ENCODE results near the gene RAVER2.

Gene RAVER2

DNA sequence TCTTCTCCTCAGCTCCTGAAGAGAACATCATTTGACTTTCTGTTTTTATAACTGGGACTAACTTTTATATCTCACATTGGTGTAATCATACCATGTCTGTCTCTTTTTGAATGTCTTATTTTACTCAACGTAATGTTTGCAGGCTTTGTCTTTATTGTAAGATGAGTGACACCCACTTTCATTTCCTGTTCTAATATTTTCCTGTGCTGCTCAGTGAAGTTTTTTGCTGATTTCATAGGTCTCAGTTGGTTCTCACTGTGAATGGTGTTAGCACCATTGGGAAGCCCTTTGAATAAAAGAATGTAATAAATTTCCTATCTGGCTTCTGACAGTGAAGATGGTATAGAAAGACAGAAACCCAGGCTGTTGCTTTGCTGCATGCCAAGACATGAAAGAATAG lies 84.0 kb downstream of the RAVER2 start:
- no peaks in the 10 kb centered on the region for H3K4me1 ChIP-seq (ENCODE audit: control insufficient read depth, insufficient read depth, low read length)
- H3K4me3 ChIP-seq (ENCODE audit: low read length) = no peak overlapping the region
- H3K27ac ChIP-seq (ENCODE audit: low read depth, low read length) = no peak overlapping the region
- no peaks in the 10 kb centered on the region for H3K27me3 ChIP-seq (ENCODE audit: control insufficient read depth, insufficient read depth, low read length)
- H3K36me3 ChIP-seq (ENCODE audit: control insufficient read depth, insufficient read depth, low read length) = peaks cover 8% of the 10 kb centered on the region
- H3K9ac ChIP-seq (ENCODE audit: low read length) = no peak overlapping the region

GRCh38 chr1:64829411-64830029 lies 84.6 kb downstream of the RAVER2 start:
- no peak overlapping the region for H3K4me3 ChIP-seq (ENCODE audit: low read length)
- H3K27me3 ChIP-seq (ENCODE audit: control insufficient read depth, insufficient read depth, low read length) = no peaks in the 10 kb centered on the region
- no peaks in the 10 kb centered on the region for H3K4me1 ChIP-seq (ENCODE audit: control insufficient read depth, insufficient read depth, low read length)
- H3K27ac ChIP-seq (ENCODE audit: low read depth, low read length) = no peak overlapping the region
- peaks cover 8% of the 10 kb centered on the region for H3K36me3 ChIP-seq (ENCODE audit: control insufficient read depth, insufficient read depth, low read length)
- no peak overlapping the region for H3K9ac ChIP-seq (ENCODE audit: low read length)

- Histone ChIP-seq H3K36me3 (ENCODE audit: control insufficient read depth, insufficient read depth, low read length) (peaks cover 10% of the 10 kb centered on the region), H3K27me3 (ENCODE audit: control insufficient read depth, insufficient read depth, low read length) (no peaks in the 10 kb centered on the region), H3K9ac (ENCODE audit: low read length) (no peak overlapping the region), H3K27ac (ENCODE audit: low read depth, low read length) (no peak overlapping the region), H3K4me3 (ENCODE audit: low read length) (no peak overlapping the region), H3K4me1 (ENCODE audit: control insufficient read depth, insufficient read depth, low read length) (no peaks in the 10 kb centered on the region)
Measured at GRCh38 chr1:64830030-64830651, 85.3 kb downstream of the RAVER2 start.

DNA sequence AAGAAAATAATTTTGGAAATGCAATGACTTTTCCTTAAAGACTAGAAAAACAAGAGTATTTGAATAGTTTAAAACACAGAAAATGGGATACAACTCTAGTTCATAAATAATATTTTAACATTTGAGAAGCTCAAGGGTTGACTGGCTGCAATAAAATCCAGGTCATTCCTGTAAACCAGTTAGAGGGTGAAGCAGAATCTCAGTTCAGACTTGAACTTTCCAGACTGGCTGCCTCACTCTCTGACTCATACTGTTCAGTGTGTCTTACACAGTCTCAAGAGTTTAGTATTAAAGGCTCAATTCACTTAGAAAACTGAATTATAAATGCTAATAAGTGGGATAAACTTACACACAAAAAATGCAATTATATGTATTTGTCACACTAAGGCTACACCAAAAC lies 89.9 kb downstream of the RAVER2 start:
- Histone ChIP-seq H3K9ac (ENCODE audit: low read length) (no peak overlapping the region), H3K27ac (ENCODE audit: low read depth, low read length) (no peak overlapping the region), H3K4me3 (ENCODE audit: low read length) (no peak overlapping the region), H3K27me3 (ENCODE audit: control insufficient read depth, insufficient read depth, low read length) (no peaks in the 10 kb centered on the region), H3K36me3 (ENCODE audit: control insufficient read depth, insufficient read depth, low read length) (peaks cover 37% of the 10 kb centered on the region), H3K4me1 (ENCODE audit: control insufficient read depth, insufficient read depth, low read length) (no peaks in the 10 kb centered on the region)

DNA sequence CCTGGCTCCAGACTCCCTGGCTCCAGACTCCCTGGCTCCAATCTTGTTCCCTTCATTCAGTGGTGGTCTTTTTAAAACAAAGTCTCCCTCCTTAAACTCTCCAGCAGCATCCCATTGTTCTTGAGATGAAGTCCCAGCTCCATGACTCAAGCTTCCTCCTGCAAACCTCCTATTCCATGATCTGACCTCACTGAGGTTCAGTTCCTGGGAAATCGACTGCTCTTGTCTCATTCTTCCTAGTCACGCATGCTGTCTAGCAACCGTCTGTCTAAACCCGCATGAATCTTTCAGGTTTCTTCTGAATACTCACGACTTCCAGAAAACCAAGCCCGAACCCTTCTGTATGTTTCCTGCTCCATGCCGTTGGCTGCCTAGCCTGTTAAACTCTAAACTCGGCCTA lies 91.9 kb downstream of the RAVER2 start:
- H3K4me3 ChIP-seq (ENCODE audit: low read length) = no peak overlapping the region
- H3K27ac ChIP-seq (ENCODE audit: low read depth, low read length) = no peak overlapping the region
- H3K27me3 ChIP-seq (ENCODE audit: control insufficient read depth, insufficient read depth, low read length) = no peaks in the 10 kb centered on the region
- H3K36me3 ChIP-seq (ENCODE audit: control insufficient read depth, insufficient read depth, low read length) = peaks cover 51% of the 10 kb centered on the region
- no peaks in the 10 kb centered on the region for H3K4me1 ChIP-seq (ENCODE audit: control insufficient read depth, insufficient read depth, low read length)
- H3K9ac ChIP-seq (ENCODE audit: low read length) = no peak overlapping the region

GRCh38 chr1:64838486-64838885 lies 93.6 kb downstream of the RAVER2 start:
- no peak overlapping the region for H3K9ac ChIP-seq (ENCODE audit: low read length)
- H3K4me3 ChIP-seq (ENCODE audit: low read length) = no peak overlapping the region
- no peak overlapping the region for H3K27ac ChIP-seq (ENCODE audit: low read depth, low read length)
- H3K27me3 ChIP-seq (ENCODE audit: control insufficient read depth, insufficient read depth, low read length) = no peaks in the 10 kb centered on the region
- H3K36me3 ChIP-seq (ENCODE audit: control insufficient read depth, insufficient read depth, low read length) = peaks cover 48% of the 10 kb centered on the region
- H3K4me1 ChIP-seq (ENCODE audit: control insufficient read depth, insufficient read depth, low read length) = no peaks in the 10 kb centered on the region

DNA sequence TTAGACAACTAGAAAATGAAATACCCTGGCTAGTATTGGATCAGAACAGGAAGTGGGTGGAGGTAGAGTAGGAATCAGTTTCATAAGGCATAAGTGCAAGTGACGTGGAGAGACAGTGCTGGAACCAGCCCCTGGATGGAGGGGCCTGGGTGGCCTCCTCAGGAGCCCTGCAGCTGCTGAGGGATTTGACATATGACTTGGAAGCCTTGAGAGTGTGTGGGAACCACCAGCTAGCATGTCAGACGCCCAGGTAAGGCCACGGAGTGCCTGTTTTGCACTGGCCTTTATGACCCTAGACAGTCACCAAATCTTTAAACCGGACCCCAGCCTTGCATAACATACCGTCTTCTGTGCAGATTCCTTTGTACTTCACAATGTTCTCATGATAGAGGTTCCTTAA lies 94.4 kb downstream of the RAVER2 start:
- H3K4me1 ChIP-seq (ENCODE audit: control insufficient read depth, insufficient read depth, low read length) = no peaks in the 10 kb centered on the region
- no peak overlapping the region for H3K27ac ChIP-seq (ENCODE audit: low read depth, low read length)
- H3K36me3 ChIP-seq (ENCODE audit: control insufficient read depth, insufficient read depth, low read length) = peaks cover 50% of the 10 kb centered on the region
- no peaks in the 10 kb centered on the region for H3K27me3 ChIP-seq (ENCODE audit: control insufficient read depth, insufficient read depth, low read length)
- no peak overlapping the region for H3K9ac ChIP-seq (ENCODE audit: low read length)
- H3K4me3 ChIP-seq (ENCODE audit: low read length) = no peak overlapping the region

- no peaks in the 10 kb centered on the region for H3K27me3 ChIP-seq (ENCODE audit: control insufficient read depth, insufficient read depth, low read length)
- H3K27ac ChIP-seq (ENCODE audit: low read depth, low read length) = no peak overlapping the region
- H3K36me3 ChIP-seq (ENCODE audit: control insufficient read depth, insufficient read depth, low read length) = peaks cover 53% of the 10 kb centered on the region
- no peak overlapping the region for H3K9ac ChIP-seq (ENCODE audit: low read length)
- no peaks in the 10 kb centered on the region for H3K4me1 ChIP-seq (ENCODE audit: control insufficient read depth, insufficient read depth, low read length)
- no peak overlapping the region for H3K4me3 ChIP-seq (ENCODE audit: low read length)
Measured at GRCh38 chr1:64839732-64840405, 95.0 kb downstream of the RAVER2 start.

DNA sequence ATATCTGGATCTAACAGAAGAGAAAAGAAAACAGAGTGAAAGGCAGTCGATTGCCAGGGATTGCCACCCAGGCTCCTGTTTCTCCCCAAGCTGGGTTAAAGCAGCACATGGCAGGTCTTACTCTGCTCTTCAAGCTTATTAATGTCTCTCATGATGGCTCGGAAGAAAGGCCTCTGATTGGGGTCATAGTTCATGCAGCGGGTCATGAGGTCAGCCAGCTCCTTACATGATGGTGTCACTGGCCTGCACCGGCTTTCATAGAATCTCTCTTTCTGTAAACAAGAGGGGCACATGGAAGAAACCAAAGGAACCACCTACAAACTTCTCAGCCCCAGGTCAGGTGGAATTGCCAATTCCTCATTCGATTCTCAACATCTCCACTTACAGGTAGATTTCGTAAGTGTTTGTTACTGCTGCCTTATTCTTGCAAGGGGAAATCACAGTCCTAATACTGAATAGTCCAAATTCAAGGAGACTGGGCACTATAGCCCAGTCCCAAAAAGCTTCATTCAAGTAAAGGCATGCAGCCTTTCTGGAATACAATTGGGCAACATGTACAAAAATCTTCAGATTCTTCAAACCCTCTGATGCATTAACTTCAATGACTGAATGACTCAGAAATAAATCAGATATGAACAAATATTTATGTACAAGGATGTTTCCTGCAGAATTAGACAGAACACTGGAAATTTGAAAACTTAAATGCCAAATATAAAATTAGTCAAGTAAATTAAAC lies 96.6 kb downstream of the RAVER2 start:
- no peaks in the 10 kb centered on the region for H3K27me3 ChIP-seq (ENCODE audit: control insufficient read depth, insufficient read depth, low read length)
- no peaks in the 10 kb centered on the region for H3K4me1 ChIP-seq (ENCODE audit: control insufficient read depth, insufficient read depth, low read length)
- H3K27ac ChIP-seq (ENCODE audit: low read depth, low read length) = no peak overlapping the region
- peaks cover 61% of the 10 kb centered on the region for H3K36me3 ChIP-seq (ENCODE audit: control insufficient read depth, insufficient read depth, low read length)
- no peak overlapping the region for H3K9ac ChIP-seq (ENCODE audit: low read length)
- no peak overlapping the region for H3K4me3 ChIP-seq (ENCODE audit: low read length)

DNA sequence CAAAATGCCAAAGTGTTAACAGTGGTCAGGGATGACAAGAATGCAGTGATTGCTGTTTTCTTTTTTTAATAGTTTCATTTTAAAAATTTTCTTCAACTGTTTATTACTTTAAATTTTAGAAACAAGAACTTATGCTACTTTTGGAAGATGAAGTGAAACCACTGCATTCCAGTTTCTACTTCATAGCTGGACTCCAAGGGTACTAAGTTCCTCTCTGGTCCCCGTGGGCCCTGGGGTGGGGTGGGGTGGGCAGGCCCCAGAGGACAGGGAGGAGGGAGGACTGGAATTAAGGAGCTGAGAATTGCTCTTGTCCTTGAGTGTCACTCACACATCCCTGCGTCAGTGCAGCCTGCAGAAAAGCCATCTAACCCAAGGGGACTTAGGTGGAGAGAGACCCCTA lies 97.3 kb downstream of the RAVER2 start:
- H3K9ac ChIP-seq (ENCODE audit: low read length) = no peak overlapping the region
- no peak overlapping the region for H3K4me3 ChIP-seq (ENCODE audit: low read length)
- no peaks in the 10 kb centered on the region for H3K4me1 ChIP-seq (ENCODE audit: control insufficient read depth, insufficient read depth, low read length)
- no peaks in the 10 kb centered on the region for H3K27me3 ChIP-seq (ENCODE audit: control insufficient read depth, insufficient read depth, low read length)
- H3K36me3 ChIP-seq (ENCODE audit: control insufficient read depth, insufficient read depth, low read length) = peaks cover 56% of the 10 kb centered on the region
- no peak overlapping the region for H3K27ac ChIP-seq (ENCODE audit: low read depth, low read length)

DNA sequence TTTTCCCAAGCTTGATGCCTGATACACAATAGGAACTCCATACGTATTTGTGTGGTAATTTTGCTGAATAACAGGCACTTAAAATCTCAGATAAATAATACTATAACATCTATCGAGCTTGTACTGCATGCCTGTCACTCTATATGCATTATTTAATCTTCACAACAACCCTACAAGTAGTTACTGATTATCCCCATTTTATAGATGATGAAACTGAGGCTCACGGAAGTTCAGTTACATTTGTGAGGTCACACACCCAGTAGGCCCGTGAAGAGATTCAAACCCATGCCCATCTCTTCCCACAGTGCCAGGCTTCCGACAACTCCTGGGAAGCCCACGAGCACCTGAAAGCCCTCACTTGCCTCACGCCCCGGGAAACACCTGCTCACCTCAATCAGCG lies 98.8 kb downstream of the RAVER2 start:
- H3K4me3 ChIP-seq (ENCODE audit: low read length) = no peak overlapping the region
- no peaks in the 10 kb centered on the region for H3K27me3 ChIP-seq (ENCODE audit: control insufficient read depth, insufficient read depth, low read length)
- H3K27ac ChIP-seq (ENCODE audit: low read depth, low read length) = no peak overlapping the region
- H3K4me1 ChIP-seq (ENCODE audit: control insufficient read depth, insufficient read depth, low read length) = no peaks in the 10 kb centered on the region
- no peak overlapping the region for H3K9ac ChIP-seq (ENCODE audit: low read length)
- peaks cover 46% of the 10 kb centered on the region for H3K36me3 ChIP-seq (ENCODE audit: control insufficient read depth, insufficient read depth, low read length)

DNA sequence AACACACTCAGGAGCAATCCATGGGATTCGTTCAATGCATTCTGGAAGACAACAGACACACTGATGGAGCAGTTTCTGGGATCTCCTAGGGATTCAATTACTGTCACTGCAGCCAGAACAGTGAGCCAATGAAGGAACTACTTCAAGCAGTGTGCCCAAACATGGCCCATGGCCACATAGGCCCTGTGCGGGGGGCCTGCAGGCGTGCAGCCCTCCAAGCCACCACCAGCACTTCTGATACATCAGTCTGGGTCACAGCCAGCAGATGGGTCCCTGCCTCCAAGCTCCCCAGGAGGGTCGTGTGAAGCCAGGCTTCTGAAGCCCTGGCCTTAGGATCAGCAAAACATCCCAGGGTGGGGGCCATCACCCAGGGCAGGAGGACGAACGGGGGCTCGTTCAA lies 99.3 kb downstream of the RAVER2 start:
- H3K4me3 ChIP-seq (ENCODE audit: low read length) = no peak overlapping the region
- H3K27me3 ChIP-seq (ENCODE audit: control insufficient read depth, insufficient read depth, low read length) = no peaks in the 10 kb centered on the region
- H3K9ac ChIP-seq (ENCODE audit: low read length) = no peak overlapping the region
- no peaks in the 10 kb centered on the region for H3K4me1 ChIP-seq (ENCODE audit: control insufficient read depth, insufficient read depth, low read length)
- peaks cover 46% of the 10 kb centered on the region for H3K36me3 ChIP-seq (ENCODE audit: control insufficient read depth, insufficient read depth, low read length)
- H3K27ac ChIP-seq (ENCODE audit: low read depth, low read length) = no peak overlapping the region
